Measurements from ENCODE around the gene MBIP. TPM values are rescaled to one million over a fixed set of nuclear protein-coding genes. Genes with fewer than 3 reads are reported as not detected.

MBIP gene
- total RNA-seq, 6 experiments from 2014 or later, result 18.5 to 24.5 (median 21.8) TPM

GRCh38 chr14:36288496-36288895, 31.9 kb downstream of the MBIP start:
- H3K36me3 Mint-ChIP-seq (ENCODE audit: low read depth), result no peaks in the 10 kb centered on the region
- no peak overlapping the region for H3K27ac Mint-ChIP-seq
- no peaks in the 10 kb centered on the region for H3K4me1 Mint-ChIP-seq (ENCODE audit: low read depth)
- DNase-seq, result no peak
- no peak overlapping the region for H3K4me3 Mint-ChIP-seq
- H3K27me3 Mint-ChIP-seq (ENCODE audit: insufficient read depth), result no peaks in the 10 kb centered on the region; the same call in 1 of the 2 replicates
- no peaks in the 10 kb centered on the region for H3K9me3 Mint-ChIP-seq
- TF ChIP-seq, protein P1, sequence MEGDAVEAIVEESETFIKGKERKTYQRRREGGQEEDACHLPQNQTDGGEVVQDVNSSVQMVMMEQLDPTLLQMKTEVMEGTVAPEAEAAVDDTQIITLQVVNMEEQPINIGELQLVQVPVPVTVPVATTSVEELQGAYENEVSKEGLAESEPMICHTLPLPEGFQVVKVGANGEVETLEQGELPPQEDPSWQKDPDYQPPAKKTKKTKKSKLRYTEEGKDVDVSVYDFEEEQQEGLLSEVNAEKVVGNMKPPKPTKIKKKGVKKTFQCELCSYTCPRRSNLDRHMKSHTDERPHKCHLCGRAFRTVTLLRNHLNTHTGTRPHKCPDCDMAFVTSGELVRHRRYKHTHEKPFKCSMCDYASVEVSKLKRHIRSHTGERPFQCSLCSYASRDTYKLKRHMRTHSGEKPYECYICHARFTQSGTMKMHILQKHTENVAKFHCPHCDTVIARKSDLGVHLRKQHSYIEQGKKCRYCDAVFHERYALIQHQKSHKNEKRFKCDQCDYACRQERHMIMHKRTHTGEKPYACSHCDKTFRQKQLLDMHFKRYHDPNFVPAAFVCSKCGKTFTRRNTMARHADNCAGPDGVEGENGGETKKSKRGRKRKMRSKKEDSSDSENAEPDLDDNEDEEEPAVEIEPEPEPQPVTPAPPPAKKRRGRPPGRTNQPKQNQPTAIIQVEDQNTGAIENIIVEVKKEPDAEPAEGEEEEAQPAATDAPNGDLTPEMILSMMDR (IDR thresholded peaks at IDR 0.05), result no peak

- no peaks in the 10 kb centered on the region for H3K36me3 Mint-ChIP-seq (ENCODE audit: low read depth)
- no peaks in the 10 kb centered on the region for H3K4me1 Mint-ChIP-seq (ENCODE audit: low read depth)
- no peak overlapping the region for H3K27ac Mint-ChIP-seq
- DNase-seq, result no peak
- no peaks in the 10 kb centered on the region for H3K9me3 Mint-ChIP-seq
- H3K27me3 Mint-ChIP-seq (ENCODE audit: insufficient read depth), result peaks cover 4% of the 10 kb centered on the region; the same call in 1 of the 2 replicates
- no peak overlapping the region for H3K4me3 Mint-ChIP-seq
- TF ChIP-seq, protein P1 (IDR thresholded peaks at IDR 0.05), result no peak
Measured at GRCh38 chr14:36284971-36285595, 35.4 kb downstream of the MBIP start.

DNA sequence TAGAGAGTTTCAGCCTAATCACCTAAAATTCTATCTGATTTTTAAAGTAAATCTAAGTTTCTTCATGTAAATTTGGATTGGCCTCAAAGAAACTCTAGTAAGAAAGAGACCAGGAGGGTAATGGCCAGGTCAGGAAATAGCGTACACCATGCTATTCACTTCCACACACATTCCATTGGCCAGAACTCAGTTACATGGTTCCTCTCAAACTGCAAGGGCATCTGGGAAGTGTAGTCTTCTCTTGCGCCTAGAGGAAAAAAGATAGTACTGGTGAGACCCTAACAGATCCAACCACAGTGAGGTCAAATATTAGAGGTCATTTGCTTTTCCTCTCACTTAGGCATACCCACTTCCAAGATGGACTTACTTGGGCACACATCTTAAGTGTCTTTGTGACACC, 39.1 kb downstream of the MBIP start:
- H3K27ac Mint-ChIP-seq, result no peak overlapping the region
- peaks cover 4% of the 10 kb centered on the region; the same call in 1 of the 2 replicates for H3K27me3 Mint-ChIP-seq (ENCODE audit: insufficient read depth)
- no peaks in the 10 kb centered on the region for H3K36me3 Mint-ChIP-seq (ENCODE audit: low read depth)
- no peaks in the 10 kb centered on the region for H3K4me1 Mint-ChIP-seq (ENCODE audit: low read depth)
- TF ChIP-seq, protein P1 (IDR thresholded peaks at IDR 0.05), result no peak
- no peaks in the 10 kb centered on the region for H3K9me3 Mint-ChIP-seq
- no peak for DNase-seq
- no peak overlapping the region for H3K4me3 Mint-ChIP-seq

GRCh38 chr14:36279306-36280190, 40.9 kb downstream of the MBIP start:
- TF ChIP-seq, protein P1 (IDR thresholded peaks at IDR 0.05), result no peak
- Mint-ChIP-seq H3K4me3 (no peak overlapping the region), H3K4me1 (ENCODE audit: low read depth) (no peaks in the 10 kb centered on the region), H3K27ac (no peak overlapping the region), H3K36me3 (ENCODE audit: low read depth) (no peaks in the 10 kb centered on the region), H3K27me3 (ENCODE audit: insufficient read depth) (peaks cover 4% of the 10 kb centered on the region; the same call in 1 of the 2 replicates), H3K9me3 (no peaks in the 10 kb centered on the region)
- DNase-seq, result no peak

DNA sequence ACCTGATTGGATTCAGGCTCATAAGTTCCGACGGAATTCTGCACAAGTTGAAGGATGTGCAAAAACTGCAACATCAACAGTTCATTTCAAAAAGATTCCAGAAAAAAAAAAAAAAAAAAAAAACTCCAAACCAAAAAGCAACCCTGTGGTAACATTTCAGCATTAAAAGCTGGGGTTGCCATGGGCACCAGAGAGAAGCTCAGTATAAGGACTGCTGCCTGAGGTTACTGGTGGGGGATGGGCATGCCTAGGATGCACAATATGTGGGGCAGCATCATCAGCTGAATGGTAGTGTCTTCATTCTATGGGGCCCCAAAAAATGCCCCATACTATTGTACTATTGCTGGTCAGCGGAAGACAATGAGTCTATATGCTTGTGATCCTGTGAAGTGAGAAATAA, 44.7 kb downstream of the MBIP start:
- Mint-ChIP-seq H3K36me3 (ENCODE audit: low read depth) (no peaks in the 10 kb centered on the region), H3K4me1 (ENCODE audit: low read depth) (peaks cover 8% of the 10 kb centered on the region), H3K27ac (no peak overlapping the region), H3K9me3 (no peaks in the 10 kb centered on the region), H3K27me3 (ENCODE audit: insufficient read depth) (peaks cover 19% of the 10 kb centered on the region), H3K4me3 (no peak overlapping the region)
- DNase-seq, result no peak
- TF ChIP-seq, protein P1 (IDR thresholded peaks at IDR 0.05), result no peak
